Parietal lobe (tissue), 1 donor: ENCODE results near the gene FAM219B. TPM values are rescaled to one million over a fixed set of nuclear protein-coding genes. Genes with fewer than 3 reads are reported as not detected.

ENCODE experiments used
- total RNA-seq: library from RNA; depleted of rRNA; stranded (reverse); fragments of >200 nt; gene quantifications from one replicate; pipeline ENCODE4 v1.2.3, GENCODE V29; 2014

The FAM219B gene
- 89.2 TPM for total RNA-seq

GRCh38 chr15:74906450-74907162 lies at the start of gene FAM219B:
Gene FAM219B (minus strand): TSS chr15:74906851. CDS start chr15:74906800, 51 bp downstream.

GRCh38 chr15:74937590-74938371 lies 31.1 kb upstream of the FAM219B start, which contains the start of gene COX5A:
Gene COX5A (minus strand): TSS chr15:74938073. CDS start chr15:74938014, 59 bp downstream.

GRCh38 chr15:74889883-74890664 lies 16.6 kb downstream of the FAM219B start, which contains the start of gene MPI:
Gene MPI (plus strand): TSS chr15:74890042. CDS start chr15:74890074, 32 bp downstream.

GRCh38 chr15:74873036-74873755 lies 33.5 kb downstream of the FAM219B start, which contains the start of gene SCAMP2:
Gene SCAMP2 (minus strand): TSS chr15:74873365. CDS start chr15:74873255, 110 bp downstream.

Other genes with a start within 250 kb of the FAM219B start
- 39.8 TPM for gene EDC3, start 210.8 kb downstream of the FAM219B start, total RNA-seq
- gene CYP1A1, start 181.3 kb downstream of the FAM219B start, total RNA-seq: 0.31 TPM
- gene CYP1A2, start 158.0 kb downstream of the FAM219B start, total RNA-seq: not detected
- 48.2 TPM for gene CSK, start 124.8 kb downstream of the FAM219B start, total RNA-seq
- gene LMAN1L, start 94.0 kb downstream of the FAM219B start, total RNA-seq: not detected
- 1.6 TPM for gene CPLX3, start 80.2 kb downstream of the FAM219B start, total RNA-seq
- 61.7 TPM for gene ULK3, start 63.7 kb downstream of the FAM219B start, total RNA-seq
- 13.1 TPM for gene SCAMP2, start 33.5 kb downstream of the FAM219B start, total RNA-seq
- 52.3 TPM for gene MPI, start 16.8 kb downstream of the FAM219B start, total RNA-seq
- 43.5 TPM for gene COX5A, start 31.2 kb upstream of the FAM219B start, total RNA-seq
- gene RPP25, start 49.9 kb upstream of the FAM219B start, total RNA-seq: 5.0 TPM
- 70.7 TPM for gene SCAMP5, start 88.7 kb upstream of the FAM219B start, total RNA-seq
- 18.2 TPM for gene PPCDC, start 116.7 kb upstream of the FAM219B start, total RNA-seq